Rectal smooth muscle tissue (tissue), 1 donor: ENCODE data around the gene ATF4.
A peak's percentile ranks its signal among the peaks of the same experiment; 100 is the strongest.

Experiments
- H3K27ac ChIP-seq: one replicate; pipeline ENCODE4 v1.7.0; 2013; ENCODE audit warnings: low read depth, low read length, inconsistent platforms
- H3K27me3 ChIP-seq: one replicate; pipeline ENCODE4 v1.7.0; 2013; ENCODE audit warnings: low read length; ENCODE audit not compliant: control insufficient read depth, insufficient read depth
- H3K36me3 ChIP-seq: one replicate; pipeline ENCODE4 v1.7.0; 2013; ENCODE audit warnings: low read length; ENCODE audit not compliant: control insufficient read depth, insufficient read depth
- H3K4me1 ChIP-seq: one replicate; pipeline ENCODE4 v1.7.0; 2013; ENCODE audit warnings: low read length; ENCODE audit not compliant: control insufficient read depth, insufficient read depth
- H3K4me3 ChIP-seq: one replicate; pipeline ENCODE4 v1.7.0; 2013; ENCODE audit warnings: low read length
- H3K9ac ChIP-seq: one replicate; pipeline ENCODE4 v1.7.0; 2013; ENCODE audit warnings: low read length

The ATF4 gene

GRCh38 chr22:39529487-39529851, 9.1 kb downstream of the ATF4 start:
- Histone ChIP-seq H3K4me3 (no peak overlapping the region), H3K9ac (no peak overlapping the region), H3K27ac (peak overlapping the region; percentile 16), H3K4me1 (peaks cover 23% of the 10 kb centered on the region), H3K36me3 (peaks cover 7% of the 10 kb centered on the region), H3K27me3 (no peaks in the 10 kb centered on the region)

- H3K4me3 ChIP-seq = no peak overlapping the region
- no peak overlapping the region for H3K9ac ChIP-seq
- peaks cover 5% of the 10 kb centered on the region for H3K36me3 ChIP-seq
- H3K27ac ChIP-seq = no peak overlapping the region
- peaks cover 21% of the 10 kb centered on the region for H3K4me1 ChIP-seq
- H3K27me3 ChIP-seq = no peaks in the 10 kb centered on the region
Measured at GRCh38 chr22:39530116-39530515, 9.8 kb downstream of the ATF4 start.

- H3K36me3 ChIP-seq = peaks cover 5% of the 10 kb centered on the region
- H3K27me3 ChIP-seq = no peaks in the 10 kb centered on the region
- no peak overlapping the region for H3K4me3 ChIP-seq
- H3K4me1 ChIP-seq = peaks cover 21% of the 10 kb centered on the region
- no peak overlapping the region for H3K27ac ChIP-seq
- H3K9ac ChIP-seq = no peak overlapping the region
Measured at GRCh38 chr22:39530692-39531331, 10.4 kb downstream of the ATF4 start.

- H3K4me1 ChIP-seq = peaks cover 21% of the 10 kb centered on the region
- H3K36me3 ChIP-seq = peaks cover 5% of the 10 kb centered on the region
- peak within 1 kb of the TSS; percentile 79 for H3K27ac ChIP-seq
- H3K4me3 ChIP-seq = peak within 1 kb of the TSS; percentile 83
- H3K27me3 ChIP-seq = no peaks in the 10 kb centered on the region
- H3K9ac ChIP-seq = peak within 1 kb of the TSS; percentile 87
Measured at GRCh38 chr22:39532215-39533073, 12.1 kb downstream of the ATF4 start, which contains the start of gene RPS19BP1. RPS19BP1 (minus strand) TSS chr22:39532748; CDS start chr22:39532738, 10 bp downstream.

- H3K4me3 ChIP-seq = no peak overlapping the region
- no peaks in the 10 kb centered on the region for H3K27me3 ChIP-seq
- no peak overlapping the region for H3K27ac ChIP-seq
- H3K4me1 ChIP-seq = peaks cover 14% of the 10 kb centered on the region
- peaks cover 5% of the 10 kb centered on the region for H3K36me3 ChIP-seq
- H3K9ac ChIP-seq = no peak overlapping the region
Measured at GRCh38 chr22:39534092-39534506, 13.7 kb downstream of the ATF4 start.

- Histone ChIP-seq H3K36me3 (peaks cover 5% of the 10 kb centered on the region), H3K4me3 (no peak overlapping the region), H3K9ac (no peak overlapping the region), H3K27me3 (no peaks in the 10 kb centered on the region), H3K27ac (no peak overlapping the region), H3K4me1 (peaks cover 14% of the 10 kb centered on the region)
Measured at GRCh38 chr22:39534591-39535356, 14.4 kb downstream of the ATF4 start.

GRCh38 chr22:39535357-39535725, 15.0 kb downstream of the ATF4 start:
- Histone ChIP-seq H3K9ac (no peak overlapping the region), H3K4me1 (peaks cover 14% of the 10 kb centered on the region), H3K27me3 (no peaks in the 10 kb centered on the region), H3K36me3 (peaks cover 5% of the 10 kb centered on the region), H3K4me3 (no peak overlapping the region), H3K27ac (no peak overlapping the region)

GRCh38 chr22:39535831-39536449, 15.6 kb downstream of the ATF4 start:
- Histone ChIP-seq H3K36me3 (peaks cover 4% of the 10 kb centered on the region), H3K27me3 (no peaks in the 10 kb centered on the region), H3K27ac (no peak overlapping the region), H3K9ac (no peak overlapping the region), H3K4me3 (no peak overlapping the region), H3K4me1 (peaks cover 11% of the 10 kb centered on the region)

GRCh38 chr22:39536711-39537110, 16.3 kb downstream of the ATF4 start:
- Histone ChIP-seq H3K36me3 (no peaks in the 10 kb centered on the region), H3K27me3 (no peaks in the 10 kb centered on the region), H3K4me1 (peaks cover 3% of the 10 kb centered on the region), H3K9ac (no peak overlapping the region), H3K27ac (no peak overlapping the region), H3K4me3 (no peak overlapping the region)

GRCh38 chr22:39537975-39538374, 17.6 kb downstream of the ATF4 start:
- no peak overlapping the region for H3K4me3 ChIP-seq
- H3K27ac ChIP-seq = no peak overlapping the region
- H3K36me3 ChIP-seq = no peaks in the 10 kb centered on the region
- no peaks in the 10 kb centered on the region for H3K27me3 ChIP-seq
- H3K4me1 ChIP-seq = no peaks in the 10 kb centered on the region
- H3K9ac ChIP-seq = no peak overlapping the region

- H3K27me3 ChIP-seq = peaks cover 3% of the 10 kb centered on the region
- no peak overlapping the region for H3K4me3 ChIP-seq
- H3K4me1 ChIP-seq = no peaks in the 10 kb centered on the region
- no peaks in the 10 kb centered on the region for H3K36me3 ChIP-seq
- no peak overlapping the region for H3K9ac ChIP-seq
- H3K27ac ChIP-seq = no peak overlapping the region
Measured at GRCh38 chr22:39543095-39543494, 22.7 kb downstream of the ATF4 start.
